Stimulated activated CD4-positive, alpha-beta T cell treated with anti-CD3 and anti-CD28 coated beads, Interleukin-12 subunit alpha, Interleukin-12 subunit beta, amount 100 ng/mL, for 48 hours (primary cell): Measurements from ENCODE around the gene CYS1.

Experiments
- DNase-seq, 3 donors: peaks; one replicate each; pipeline ENCODE4 v3.0.0-alpha.2; 2020; ENCODE audit warnings: low read depth in 2 of 3, low spot score in 1 of 3

Gene CYS1

GRCh38 chr2:10072656-10073480, 7.3 kb downstream of the CYS1 start:
- peak; percentile 62 to 76 (median 65) for DNase-seq

- DNase-seq, result no peak
Observed at GRCh38 chr2:10071595-10071994, 8.6 kb downstream of the CYS1 start.

GRCh38 chr2:10071176-10071575, 9.0 kb downstream of the CYS1 start:
- DNase-seq, result no peak

- no peak for DNase-seq
Observed at GRCh38 chr2:10067881-10068280, 12.3 kb downstream of the CYS1 start.

GRCh38 chr2:10067330-10067729, 12.9 kb downstream of the CYS1 start:
- no peak for DNase-seq

GRCh38 chr2:10065773-10066055, 14.5 kb downstream of the CYS1 start:
- DNase-seq, result no peak

GRCh38 chr2:10064932-10065772, 15.1 kb downstream of the CYS1 start:
- DNase-seq, result no peak

- no peak for DNase-seq
Observed at GRCh38 chr2:10063566-10063965, 16.6 kb downstream of the CYS1 start.

- no peak for DNase-seq
Observed at GRCh38 chr2:10062931-10063365, 17.3 kb downstream of the CYS1 start.

GRCh38 chr2:10061221-10061925, 18.8 kb downstream of the CYS1 start:
- no peak for DNase-seq

- DNase-seq, result no peak
Observed at GRCh38 chr2:10059552-10060335, 20.5 kb downstream of the CYS1 start.

- no peak for DNase-seq
Observed at GRCh38 chr2:10059016-10059351, 21.2 kb downstream of the CYS1 start.

GRCh38 chr2:10058251-10059015, 21.8 kb downstream of the CYS1 start:
- no peak for DNase-seq

- DNase-seq, result no peak
Observed at GRCh38 chr2:10057231-10058107, 22.7 kb downstream of the CYS1 start.

- DNase-seq, result no peak
Observed at GRCh38 chr2:10056439-10056838, 23.8 kb downstream of the CYS1 start.

- DNase-seq, result no peak
Observed at GRCh38 chr2:10054976-10055375, 25.2 kb downstream of the CYS1 start.

- DNase-seq, result no peak
Observed at GRCh38 chr2:10054424-10054823, 25.8 kb downstream of the CYS1 start.

GRCh38 chr2:10053351-10053750, 26.9 kb downstream of the CYS1 start:
- no peak for DNase-seq

GRCh38 chr2:10052216-10052615, 28.0 kb downstream of the CYS1 start:
- no peak for DNase-seq
